Measurements from ENCODE around the gene MYH9.
A peak's percentile ranks its signal among the peaks of the same experiment; 100 is the strongest.

DNA sequence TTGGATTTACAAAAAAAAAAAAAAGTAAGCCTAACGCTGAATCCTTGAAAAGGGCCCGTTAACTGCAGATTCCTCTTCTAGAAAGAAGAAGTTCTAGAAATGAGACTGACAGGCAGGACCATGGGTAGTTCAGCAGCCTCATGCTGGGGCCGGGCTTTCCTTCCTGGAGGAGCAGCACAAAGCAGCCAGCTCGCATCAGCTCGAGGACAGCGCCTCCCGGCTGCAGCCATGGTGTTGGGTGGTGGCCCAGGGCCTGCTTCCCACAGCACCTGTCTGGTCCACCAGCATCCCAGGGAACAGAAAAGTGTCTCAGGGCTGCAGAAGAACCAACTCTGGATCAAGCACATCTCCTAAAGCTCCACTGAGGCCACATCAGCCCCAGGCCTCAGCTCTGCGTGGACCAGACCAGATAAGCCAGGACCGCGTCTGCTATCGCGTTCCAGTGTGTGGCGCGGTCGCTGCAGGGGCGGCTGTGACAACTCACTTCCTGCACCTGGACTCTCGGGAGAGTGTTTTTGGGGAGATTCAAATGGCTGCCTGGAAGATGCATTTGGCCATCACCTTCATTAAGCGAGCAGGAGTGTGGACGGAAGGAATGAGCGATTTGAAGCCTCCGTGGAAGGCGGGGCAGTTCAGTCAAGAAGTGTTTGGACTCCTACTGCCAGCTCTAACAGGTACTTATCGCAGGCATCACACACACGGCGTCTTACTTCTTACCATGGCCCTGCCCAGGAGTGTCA, 53.5 kb downstream of the MYH9 start:
- TF ChIP-seq, protein P1, sequence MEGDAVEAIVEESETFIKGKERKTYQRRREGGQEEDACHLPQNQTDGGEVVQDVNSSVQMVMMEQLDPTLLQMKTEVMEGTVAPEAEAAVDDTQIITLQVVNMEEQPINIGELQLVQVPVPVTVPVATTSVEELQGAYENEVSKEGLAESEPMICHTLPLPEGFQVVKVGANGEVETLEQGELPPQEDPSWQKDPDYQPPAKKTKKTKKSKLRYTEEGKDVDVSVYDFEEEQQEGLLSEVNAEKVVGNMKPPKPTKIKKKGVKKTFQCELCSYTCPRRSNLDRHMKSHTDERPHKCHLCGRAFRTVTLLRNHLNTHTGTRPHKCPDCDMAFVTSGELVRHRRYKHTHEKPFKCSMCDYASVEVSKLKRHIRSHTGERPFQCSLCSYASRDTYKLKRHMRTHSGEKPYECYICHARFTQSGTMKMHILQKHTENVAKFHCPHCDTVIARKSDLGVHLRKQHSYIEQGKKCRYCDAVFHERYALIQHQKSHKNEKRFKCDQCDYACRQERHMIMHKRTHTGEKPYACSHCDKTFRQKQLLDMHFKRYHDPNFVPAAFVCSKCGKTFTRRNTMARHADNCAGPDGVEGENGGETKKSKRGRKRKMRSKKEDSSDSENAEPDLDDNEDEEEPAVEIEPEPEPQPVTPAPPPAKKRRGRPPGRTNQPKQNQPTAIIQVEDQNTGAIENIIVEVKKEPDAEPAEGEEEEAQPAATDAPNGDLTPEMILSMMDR (IDR thresholded peaks at IDR 0.05) = peak in 8 of 12 donors; percentile 15 to 48 (median 24)
- TF ChIP-seq POLR2A (IDR thresholded peaks at IDR 0.05) = no peak

Measured in heart left ventricle (tissue), 13 donors.